Mammary epithelial cell (primary cell): ENCODE measurements around the gene SEPTIN2.

Experiments used
- CTCF ChIP-seq, 2 donors: IDR thresholded peaks in 1 of 2; conservative IDR thresholded peaks in 1 of 2; 2 replicates each; pipeline ENCODE4 v1.5.1; 2011 to 2012; ENCODE audit warnings: inconsistent platforms in 2 of 2, low read length in 2 of 2, mild to moderate bottlenecking in 2 of 2, control low read depth in 1 of 2, low read depth in 1 of 2; ENCODE audit not compliant: insufficient read depth in 1 of 2; ENCODE audit errors: extremely low read depth in 1 of 2
- EZH2 ChIP-seq: IDR thresholded peaks from 2 replicates; pipeline ENCODE4 v1.6.1; 2012; ENCODE audit warnings: low read length, inconsistent platforms, borderline replicate concordance

DNA sequence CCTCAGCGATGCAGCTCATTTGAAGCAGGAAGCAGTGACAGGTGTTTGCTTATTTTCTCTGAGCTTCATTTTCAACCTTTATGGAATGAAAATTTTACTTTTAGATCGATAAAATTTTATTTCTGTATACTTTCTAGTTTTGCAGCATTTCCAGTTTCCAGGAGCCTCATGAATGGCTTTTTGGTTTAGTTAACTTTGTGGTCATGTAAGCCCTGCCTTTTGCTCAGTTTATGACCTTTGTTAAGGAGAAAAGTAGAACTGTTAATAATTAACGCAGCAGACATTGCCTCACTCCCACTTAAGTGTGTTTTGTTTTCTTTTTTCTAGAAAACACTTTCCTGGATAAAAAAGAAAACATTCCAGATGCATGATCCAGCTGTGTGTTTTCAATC lies 35.9 kb downstream of the SEPTIN2 start:
- TF ChIP-seq CTCF (conservative IDR thresholded peaks at IDR 0.05 in 1 of 2, IDR thresholded peaks at IDR 0.05 in 1 of 2; ENCODE audit: extremely low read depth in 1 of 2, insufficient read depth in 1 of 2, low read depth in 1 of 2, low read length in 2 of 2) (no peak), EZH2 (no peak)
